MM.1S (cell line): ENCODE measurements around the gene HS6ST3.

Experiments used
- EZH2 ChIP-seq: fragments of 300-600 bp; sonication (generic); optimal IDR thresholded peaks from 2 replicates; pipeline ENCODE3; 2017; ENCODE audit warnings: low read depth, mild to moderate bottlenecking, antibody characterized with exemption, low read length, mixed read lengths
- TF ChIP-seq, protein P1 (sequence below): fragments of 300-600 bp; sonication (generic); IDR thresholded peaks from 2 replicates; pipeline ENCODE4 v1.5.1; 2016; ENCODE audit warnings: antibody characterized with exemption, low read length, mixed read lengths

DNA sequence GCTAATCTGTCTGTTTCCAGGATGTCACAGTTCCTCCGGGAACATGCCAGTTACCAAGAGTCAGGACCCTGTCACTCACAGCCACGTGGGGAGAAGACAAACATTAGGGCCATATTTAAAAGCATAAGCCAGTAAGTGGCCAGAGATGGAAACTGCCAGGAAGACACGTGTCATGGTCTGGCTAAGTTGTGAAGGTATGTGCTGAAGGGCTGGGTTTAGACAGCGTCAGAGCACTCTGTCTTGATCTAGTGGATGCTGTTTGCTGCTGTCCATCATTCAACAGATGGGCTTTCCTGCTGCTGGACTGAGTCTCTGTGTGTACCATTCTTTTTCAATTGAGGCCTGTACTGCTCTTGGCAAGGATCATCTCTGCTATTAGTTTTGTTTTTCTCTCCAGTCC, 128.6 kb downstream of the HS6ST3 start:
- no peak for TF ChIP-seq EZH2
- TF ChIP-seq, protein P1, sequence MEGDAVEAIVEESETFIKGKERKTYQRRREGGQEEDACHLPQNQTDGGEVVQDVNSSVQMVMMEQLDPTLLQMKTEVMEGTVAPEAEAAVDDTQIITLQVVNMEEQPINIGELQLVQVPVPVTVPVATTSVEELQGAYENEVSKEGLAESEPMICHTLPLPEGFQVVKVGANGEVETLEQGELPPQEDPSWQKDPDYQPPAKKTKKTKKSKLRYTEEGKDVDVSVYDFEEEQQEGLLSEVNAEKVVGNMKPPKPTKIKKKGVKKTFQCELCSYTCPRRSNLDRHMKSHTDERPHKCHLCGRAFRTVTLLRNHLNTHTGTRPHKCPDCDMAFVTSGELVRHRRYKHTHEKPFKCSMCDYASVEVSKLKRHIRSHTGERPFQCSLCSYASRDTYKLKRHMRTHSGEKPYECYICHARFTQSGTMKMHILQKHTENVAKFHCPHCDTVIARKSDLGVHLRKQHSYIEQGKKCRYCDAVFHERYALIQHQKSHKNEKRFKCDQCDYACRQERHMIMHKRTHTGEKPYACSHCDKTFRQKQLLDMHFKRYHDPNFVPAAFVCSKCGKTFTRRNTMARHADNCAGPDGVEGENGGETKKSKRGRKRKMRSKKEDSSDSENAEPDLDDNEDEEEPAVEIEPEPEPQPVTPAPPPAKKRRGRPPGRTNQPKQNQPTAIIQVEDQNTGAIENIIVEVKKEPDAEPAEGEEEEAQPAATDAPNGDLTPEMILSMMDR, result no peak
